HTR-8/SVneo (cell line): ENCODE data around the gene ALDH16A1.
"Not testable (repeated sequence)": the region's sequence is repeated elsewhere in the genome, so short reads cannot be mapped to it uniquely, and the experiment has no call there.

Source experiments
- DNase-seq: peaks from one replicate; pipeline ENCODE4 v3.0.0; 2011; ENCODE audit warnings: low spot score, mixed read lengths; ENCODE audit not compliant: insufficient read length
- FAIRE-seq: peaks from 2 replicates; lab custom pipeline; 2011; peaks lifted over from hg19 to GRCh38; lab: Jason Lieb, UNC

Gene ALDH16A1

GRCh38 chr19:49439836-49440235, 13.2 kb upstream of the ALDH16A1 start:
- DNase-seq, result no peak
- FAIRE-seq, result no peak

- no peak for FAIRE-seq
- DNase-seq, result no peak
These were observed 12.4 kb upstream of the ALDH16A1 start for GRCh38 chr19:49440439-49441209.

GRCh38 chr19:49441210-49441959, 11.6 kb upstream of the ALDH16A1 start, which contains the start of gene SLC17A7:
Gene SLC17A7, minus strand, starts transcription at chr19:49441527. Its CDS starts 148 bp downstream, at chr19:49441379.
- DNase-seq (peak; percentile 43), FAIRE-seq (no peak)

GRCh38 chr19:49441960-49442350, 11.1 kb upstream of the ALDH16A1 start:
- DNase-seq (no peak), FAIRE-seq (no peak)

GRCh38 chr19:49442354-49442753, 10.7 kb upstream of the ALDH16A1 start:
- FAIRE-seq (no peak), DNase-seq (no peak)

- peak; percentile 85 for DNase-seq
- peak; percentile 80 for FAIRE-seq
These were observed 10.2 kb upstream of the ALDH16A1 start for GRCh38 chr19:49442771-49443365.

- DNase-seq, result peak; percentile 89
- FAIRE-seq, result peak; percentile 95
These were observed 9.5 kb upstream of the ALDH16A1 start for GRCh38 chr19:49443366-49444099.

GRCh38 chr19:49444100-49444700, 8.8 kb upstream of the ALDH16A1 start:
- FAIRE-seq, DNase-seq: not testable (repeated sequence)

GRCh38 chr19:49445997-49446396, 7.0 kb upstream of the ALDH16A1 start:
- DNase-seq (no peak), FAIRE-seq (no peak)

GRCh38 chr19:49447485-49448431, 5.3 kb upstream of the ALDH16A1 start:
- FAIRE-seq (no peak), DNase-seq (no peak)

GRCh38 chr19:49448432-49448786, 4.6 kb upstream of the ALDH16A1 start:
- no peak for FAIRE-seq
- DNase-seq, result no peak

GRCh38 chr19:49450405-49450804, 2.6 kb upstream of the ALDH16A1 start:
- DNase-seq, result no peak
- no peak for FAIRE-seq

- DNase-seq (peak; percentile 97), FAIRE-seq (peak; percentile 79)
These were observed 1.4 kb upstream of the ALDH16A1 start, which contains the start of gene PIH1D1 for GRCh38 chr19:49451430-49452181. Gene PIH1D1, minus strand, starts transcription at chr19:49451814. Its CDS starts 240 bp downstream, at chr19:49451574.

GRCh38 chr19:49453757-49454240, 774 bp downstream of the ALDH16A1 start:
- FAIRE-seq (no peak), DNase-seq (no peak)

GRCh38 chr19:49455773-49456172, 2.7 kb downstream of the ALDH16A1 start:
- DNase-seq (no peak), FAIRE-seq (no peak)

- no peak for DNase-seq
- FAIRE-seq, result no peak
These were observed 3.3 kb downstream of the ALDH16A1 start for GRCh38 chr19:49456326-49456725.

- DNase-seq (no peak), FAIRE-seq (no peak)
These were observed 5.5 kb downstream of the ALDH16A1 start for GRCh38 chr19:49458567-49458903.

- DNase-seq (no peak), FAIRE-seq (no peak)
These were observed 6.4 kb downstream of the ALDH16A1 start for GRCh38 chr19:49459388-49459787.
